HG03521 (cell line): ENCODE results near the gene LEF1.
A peak's percentile ranks its signal among the peaks of the same experiment; 100 is the strongest.

ENCODE experiments used
- ATAC-seq: cut with Tn5 transposase; IDR thresholded peaks from one replicate; pipeline ENCODE4 v1.9.1; 2021; ENCODE audit warnings: mild to moderate bottlenecking, moderate library complexity; ENCODE audit not compliant: unreplicated experiment

Gene LEF1

GRCh38 chr4:108180513-108180912 is 11.8 kb upstream of the LEF1 start:
- no peak for ATAC-seq

DNA sequence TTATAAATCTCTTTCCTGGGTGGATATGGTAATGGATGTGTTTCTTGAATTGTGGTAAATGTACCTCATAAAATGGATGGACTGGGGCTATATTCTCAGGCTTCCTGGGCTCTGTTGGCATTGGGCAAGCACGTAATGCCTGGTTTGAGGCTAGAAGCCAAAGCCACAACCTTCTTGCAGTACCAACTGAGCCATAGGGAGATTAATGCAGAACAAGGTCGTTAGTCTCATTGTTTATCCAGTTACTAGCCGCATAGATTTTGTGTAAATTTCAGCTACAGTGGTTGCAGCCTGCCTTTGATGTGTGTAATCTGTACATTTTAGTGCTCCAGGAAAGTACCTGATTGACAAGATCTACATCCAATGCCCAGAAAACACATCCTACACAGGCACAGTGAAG is 7.2 kb upstream of the LEF1 start:
- ATAC-seq = no peak

GRCh38 chr4:108174856-108175255 is 6.1 kb upstream of the LEF1 start:
- ATAC-seq = no peak

DNA sequence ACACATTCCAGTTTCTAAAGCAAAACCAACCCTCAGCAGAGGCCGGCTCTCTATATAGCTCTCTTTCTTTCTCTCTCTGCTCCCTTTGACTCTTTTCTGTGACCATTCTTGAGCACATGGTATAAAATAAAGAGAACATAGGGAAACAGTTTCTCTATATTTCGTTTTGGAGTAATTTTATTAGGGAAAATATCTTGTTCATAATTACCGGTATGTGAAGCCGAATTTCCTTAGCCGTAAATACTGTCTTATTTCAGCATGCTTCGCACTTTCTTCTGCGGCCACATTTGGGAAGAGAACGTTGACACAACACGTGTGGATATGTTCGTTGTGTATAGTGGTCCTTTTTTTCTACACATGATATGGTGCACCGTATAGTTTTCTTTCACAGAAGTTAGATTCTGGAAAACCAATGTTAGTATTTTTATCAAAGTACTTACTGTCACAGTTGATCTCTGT is 4.9 kb upstream of the LEF1 start:
- ATAC-seq = no peak

GRCh38 chr4:108172753-108173598 is 4.2 kb upstream of the LEF1 start:
- ATAC-seq = peak; percentile 44

DNA sequence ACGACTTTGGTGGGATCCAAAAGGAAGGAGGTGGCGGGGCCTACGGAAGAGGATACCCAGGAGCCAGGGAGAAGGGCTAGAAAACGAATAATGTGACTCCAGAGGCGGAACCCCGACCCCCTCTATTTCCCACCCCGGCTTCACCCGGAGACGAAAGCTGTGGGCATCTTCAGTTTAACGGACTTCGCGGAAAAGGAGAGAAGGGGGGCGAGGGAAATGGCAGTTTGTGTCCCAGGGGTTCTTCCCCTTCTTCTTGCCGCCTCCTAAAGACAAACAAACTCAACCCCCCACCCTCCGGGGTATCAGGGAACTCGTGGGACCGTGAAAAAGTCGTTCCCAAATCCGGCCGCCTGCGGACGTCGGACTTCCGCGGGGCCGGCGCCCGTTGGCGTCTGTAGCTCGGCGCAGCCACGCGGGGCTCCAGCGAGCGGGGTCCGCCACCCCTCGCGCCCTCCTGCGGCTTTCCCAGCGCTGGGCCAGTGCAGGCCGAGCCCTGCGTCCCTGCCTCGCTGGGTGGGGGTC is 3.6 kb upstream of the LEF1 start:
- ATAC-seq = peak; percentile 20

GRCh38 chr4:108171339-108172230 is 2.9 kb upstream of the LEF1 start:
- no peak for ATAC-seq

DNA sequence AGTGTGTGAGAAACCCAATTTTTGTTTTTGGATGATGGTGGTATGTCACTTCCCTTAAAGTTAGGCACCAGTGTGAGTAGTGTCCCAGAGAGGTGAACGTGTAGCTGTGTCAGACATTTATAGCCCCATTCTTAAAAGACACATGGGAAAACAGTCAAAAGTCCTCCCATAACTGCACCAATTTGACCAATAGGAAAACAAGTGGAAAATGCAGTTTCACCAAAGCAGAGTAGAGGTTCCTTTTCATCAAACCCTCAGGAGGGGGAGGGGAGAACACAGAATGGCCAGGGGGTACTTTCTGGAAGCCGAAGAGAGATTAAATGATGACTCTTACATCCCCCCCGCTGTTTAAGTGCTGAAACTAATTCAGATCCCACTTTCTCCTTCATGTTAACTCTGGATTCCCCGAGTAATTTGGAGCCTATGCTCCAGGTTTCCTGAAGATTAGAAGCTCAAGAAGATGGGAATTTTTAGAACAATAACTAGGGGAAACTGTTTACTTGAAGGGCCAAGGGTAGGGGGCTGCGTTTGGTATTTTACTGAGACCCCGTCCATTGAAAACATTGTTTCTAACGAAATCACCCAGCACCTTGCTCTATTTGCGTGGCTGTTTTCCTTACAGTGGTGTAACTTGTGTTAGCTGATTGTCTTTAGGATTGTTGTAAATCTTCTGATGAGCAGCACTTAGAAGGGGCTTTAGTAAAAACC is 2.1 kb upstream of the LEF1 start:
- ATAC-seq = no peak

GRCh38 chr4:108169664-108170063 is 932 bp upstream of the LEF1 start:
- ATAC-seq = no peak

GRCh38 chr4:108168160-108168670 is 517 bp downstream of the LEF1 start:
- ATAC-seq = no peak

- ATAC-seq = no peak
These were observed 2.1 kb downstream of the LEF1 start for GRCh38 chr4:108166441-108167315.

DNA sequence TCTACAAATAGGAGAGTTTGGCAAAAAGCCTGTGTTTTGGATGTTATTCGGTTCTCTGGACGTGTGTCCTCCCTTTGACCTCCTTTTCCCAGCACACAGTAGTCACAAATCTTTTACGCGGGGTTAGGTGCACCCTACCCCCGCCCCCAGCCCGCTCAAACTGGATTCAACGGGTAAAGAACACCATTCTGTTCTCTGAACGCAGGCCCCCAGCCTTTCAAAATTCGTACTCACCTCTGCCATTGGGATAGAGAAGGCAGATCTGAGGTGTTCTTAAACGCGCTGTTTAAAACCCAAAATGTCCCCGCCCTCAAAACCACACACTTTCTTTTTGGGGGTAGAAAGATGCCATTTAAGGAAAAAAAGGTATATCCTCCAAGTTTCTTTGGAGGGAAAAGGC is 2.7 kb downstream of the LEF1 start:
- no peak for ATAC-seq

GRCh38 chr4:108165586-108165985 is 3.1 kb downstream of the LEF1 start:
- ATAC-seq = no peak

DNA sequence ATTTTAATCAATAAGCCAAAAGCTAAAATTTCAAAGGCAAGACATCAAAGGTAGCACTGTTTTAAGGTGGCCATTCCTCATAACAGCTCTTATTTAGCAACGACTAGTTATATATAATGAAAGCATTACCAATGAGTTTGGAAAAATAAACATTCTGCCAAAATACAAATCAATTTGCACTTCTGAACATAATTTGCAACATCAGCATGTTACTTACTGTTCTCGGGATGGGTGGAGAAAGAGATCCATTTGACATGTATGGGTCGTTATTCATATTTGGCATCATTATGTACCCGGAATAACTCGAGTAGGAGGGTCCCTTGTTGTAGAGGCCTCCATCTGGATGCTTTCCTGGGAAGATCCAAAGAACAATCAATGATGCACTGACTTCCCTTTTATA is 5.4 kb downstream of the LEF1 start:
- no peak for ATAC-seq

GRCh38 chr4:108160741-108161352 is 7.9 kb downstream of the LEF1 start:
- no peak for ATAC-seq

GRCh38 chr4:108159845-108160244 is 8.9 kb downstream of the LEF1 start:
- ATAC-seq = no peak

- ATAC-seq = no peak
These were observed 11.1 kb downstream of the LEF1 start for GRCh38 chr4:108157655-108158054.

- no peak for ATAC-seq
These were observed 12.3 kb downstream of the LEF1 start for GRCh38 chr4:108156391-108156790.

DNA sequence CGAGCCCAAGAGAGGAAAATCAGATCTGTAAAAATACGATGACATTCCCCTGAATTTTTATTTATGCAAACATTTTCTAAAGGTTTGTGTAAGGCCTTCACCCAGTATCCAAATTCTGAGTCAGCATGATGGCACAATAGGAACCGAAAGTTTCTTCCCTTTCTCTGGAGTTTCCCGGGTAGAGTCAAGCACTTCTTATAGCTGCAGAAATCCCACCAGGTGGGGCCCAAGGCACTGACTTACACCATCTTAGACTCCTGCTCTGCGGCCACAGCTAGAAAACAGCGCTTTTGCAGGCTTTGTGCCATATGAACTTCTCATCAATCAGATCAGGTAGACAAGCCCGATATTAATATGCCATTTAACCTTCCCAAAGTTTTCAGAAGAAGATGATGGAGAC is 13.4 kb downstream of the LEF1 start:
- no peak for ATAC-seq
